Ishikawa (cell line): Measurements from ENCODE around the gene SERPINB4.
"Not testable (repeated sequence)": the region's sequence is repeated elsewhere in the genome, so short reads cannot be mapped to it uniquely, and the experiment has no call there.

Experiments
- CEBPB ChIP-seq: IDR thresholded peaks from 2 replicates; pipeline ENCODE4 v1.6.1; 2012
- CREB1 ChIP-seq: IDR thresholded peaks from 2 replicates; pipeline ENCODE4 v1.6.1; 2012; ENCODE audit warnings: low read depth
- EGR1 ChIP-seq: IDR thresholded peaks from 2 replicates; pipeline ENCODE4 v1.6.1; 2012
- EP300 ChIP-seq: IDR thresholded peaks from 2 replicates; pipeline ENCODE4 v1.6.1; 2012; ENCODE audit warnings: borderline replicate concordance
- FOXM1 ChIP-seq: IDR thresholded peaks from 2 replicates; pipeline ENCODE4 v1.6.1; 2012; ENCODE audit warnings: low read depth, borderline replicate concordance
- NFIC ChIP-seq: IDR thresholded peaks from 2 replicates; pipeline ENCODE4 v1.6.1; 2012
- RAD21 ChIP-seq: IDR thresholded peaks from 2 replicates; pipeline ENCODE4 v1.6.1; 2012; ENCODE audit warnings: low read depth
- TAF1 ChIP-seq: IDR thresholded peaks from 2 replicates; pipeline ENCODE4 v1.6.1; 2012; ENCODE audit warnings: low read depth, mild to moderate bottlenecking
- TCF12 ChIP-seq: IDR thresholded peaks from 2 replicates; pipeline ENCODE4 v1.6.1; 2012; ENCODE audit warnings: low read depth
- TEAD4 ChIP-seq: IDR thresholded peaks from 2 replicates; pipeline ENCODE4 v1.6.1; 2012
- USF1 ChIP-seq: IDR thresholded peaks from 2 replicates; pipeline ENCODE4 v1.6.1; 2012
- YY1 ChIP-seq: IDR thresholded peaks from 2 replicates; pipeline ENCODE4 v1.6.1; 2012; ENCODE audit warnings: low read depth
- ZBTB7A ChIP-seq: IDR thresholded peaks from 2 replicates; pipeline ENCODE4 v1.6.1; 2012; ENCODE audit warnings: low read depth
- TF ChIP-seq, protein P1 (sequence below): IDR thresholded peaks from 2 replicates; pipeline ENCODE4 v1.6.1; 2012; ENCODE audit warnings: low read depth, mild to moderate bottlenecking
- TF ChIP-seq, protein P2 (sequence below): IDR thresholded peaks from 2 replicates; pipeline ENCODE4 v1.6.1; 2012

SERPINB4 gene

DNA sequence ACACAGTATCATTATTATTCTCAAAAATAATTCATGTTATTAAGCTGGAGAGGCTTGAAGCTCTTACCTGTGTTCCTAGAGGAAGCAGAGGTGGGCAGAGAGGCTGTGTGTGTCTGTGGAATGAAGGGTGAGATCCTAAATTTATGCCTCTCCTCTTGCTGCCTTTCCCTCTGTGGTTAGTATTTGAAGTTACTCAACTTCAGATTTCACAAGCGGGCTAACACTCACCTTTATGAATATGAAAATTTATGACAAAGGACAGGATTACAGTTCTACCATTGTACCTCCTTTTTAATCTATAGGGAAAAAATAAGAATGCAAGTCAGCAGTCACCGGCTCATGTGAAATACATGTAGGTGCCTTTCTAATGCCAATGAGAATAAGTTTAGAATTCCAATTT lies at the start of gene SERPINB4:
Gene SERPINB4 (minus strand): TSS at position 115 of the 400 bp plus-strand sequence. CDS start 679 bp downstream, outside the sequence.
- TF ChIP-seq TEAD4, TAF1, FOXM1: not testable (repeated sequence)

- TF ChIP-seq TAF1 (no peak), CREB1 (no peak), ZBTB7A (no peak), EP300 (no peak), TEAD4 (no peak), FOXM1 (no peak), YY1 (no peak), CEBPB (no peak), TCF12 (no peak), EGR1 (no peak), RAD21 (no peak), USF1 (no peak)
- TF ChIP-seq, protein P1, sequence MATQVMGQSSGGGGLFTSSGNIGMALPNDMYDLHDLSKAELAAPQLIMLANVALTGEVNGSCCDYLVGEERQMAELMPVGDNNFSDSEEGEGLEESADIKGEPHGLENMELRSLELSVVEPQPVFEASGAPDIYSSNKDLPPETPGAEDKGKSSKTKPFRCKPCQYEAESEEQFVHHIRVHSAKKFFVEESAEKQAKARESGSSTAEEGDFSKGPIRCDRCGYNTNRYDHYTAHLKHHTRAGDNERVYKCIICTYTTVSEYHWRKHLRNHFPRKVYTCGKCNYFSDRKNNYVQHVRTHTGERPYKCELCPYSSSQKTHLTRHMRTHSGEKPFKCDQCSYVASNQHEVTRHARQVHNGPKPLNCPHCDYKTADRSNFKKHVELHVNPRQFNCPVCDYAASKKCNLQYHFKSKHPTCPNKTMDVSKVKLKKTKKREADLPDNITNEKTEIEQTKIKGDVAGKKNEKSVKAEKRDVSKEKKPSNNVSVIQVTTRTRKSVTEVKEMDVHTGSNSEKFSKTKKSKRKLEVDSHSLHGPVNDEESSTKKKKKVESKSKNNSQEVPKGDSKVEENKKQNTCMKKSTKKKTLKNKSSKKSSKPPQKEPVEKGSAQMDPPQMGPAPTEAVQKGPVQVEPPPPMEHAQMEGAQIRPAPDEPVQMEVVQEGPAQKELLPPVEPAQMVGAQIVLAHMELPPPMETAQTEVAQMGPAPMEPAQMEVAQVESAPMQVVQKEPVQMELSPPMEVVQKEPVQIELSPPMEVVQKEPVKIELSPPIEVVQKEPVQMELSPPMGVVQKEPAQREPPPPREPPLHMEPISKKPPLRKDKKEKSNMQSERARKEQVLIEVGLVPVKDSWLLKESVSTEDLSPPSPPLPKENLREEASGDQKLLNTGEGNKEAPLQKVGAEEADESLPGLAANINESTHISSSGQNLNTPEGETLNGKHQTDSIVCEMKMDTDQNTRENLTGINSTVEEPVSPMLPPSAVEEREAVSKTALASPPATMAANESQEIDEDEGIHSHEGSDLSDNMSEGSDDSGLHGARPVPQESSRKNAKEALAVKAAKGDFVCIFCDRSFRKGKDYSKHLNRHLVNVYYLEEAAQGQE, result no peak
- TF ChIP-seq, protein P2, sequence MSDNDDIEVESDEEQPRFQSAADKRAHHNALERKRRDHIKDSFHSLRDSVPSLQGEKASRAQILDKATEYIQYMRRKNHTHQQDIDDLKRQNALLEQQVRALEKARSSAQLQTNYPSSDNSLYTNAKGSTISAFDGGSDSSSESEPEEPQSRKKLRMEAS, result no peak
Observed at GRCh38 chr18:63689064-63689463, 45.0 kb upstream of the SERPINB4 start.

DNA sequence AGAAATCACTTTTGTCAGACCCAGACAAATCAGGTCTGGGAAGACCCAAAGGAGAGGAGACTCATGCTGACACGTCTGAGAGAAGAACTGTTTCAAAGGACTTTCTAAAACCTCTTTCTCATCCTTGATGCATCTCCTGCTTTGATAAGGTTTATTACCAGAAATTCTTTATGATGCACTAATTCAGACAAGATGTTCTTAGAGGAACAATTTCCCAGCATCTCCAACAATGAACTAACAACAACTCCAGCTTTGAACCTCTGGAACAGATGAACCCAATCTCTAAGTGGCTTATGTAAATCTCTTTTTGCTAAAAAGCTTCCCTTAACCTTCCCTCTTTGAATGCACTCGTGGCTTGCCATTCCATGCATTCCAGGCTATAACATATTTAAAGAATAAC lies 42.8 kb upstream of the SERPINB4 start:
- TF ChIP-seq, protein P2, result no peak
- no peak for TF ChIP-seq YY1
- no peak for TF ChIP-seq EGR1
- TF ChIP-seq CREB1, result no peak
- TF ChIP-seq TEAD4, result no peak
- no peak for TF ChIP-seq RAD21
- TF ChIP-seq EP300, result no peak
- no peak for TF ChIP-seq TCF12
- TF ChIP-seq ZBTB7A, result no peak
- TF ChIP-seq FOXM1, result no peak
- no peak for TF ChIP-seq USF1
- no peak for TF ChIP-seq CEBPB

DNA sequence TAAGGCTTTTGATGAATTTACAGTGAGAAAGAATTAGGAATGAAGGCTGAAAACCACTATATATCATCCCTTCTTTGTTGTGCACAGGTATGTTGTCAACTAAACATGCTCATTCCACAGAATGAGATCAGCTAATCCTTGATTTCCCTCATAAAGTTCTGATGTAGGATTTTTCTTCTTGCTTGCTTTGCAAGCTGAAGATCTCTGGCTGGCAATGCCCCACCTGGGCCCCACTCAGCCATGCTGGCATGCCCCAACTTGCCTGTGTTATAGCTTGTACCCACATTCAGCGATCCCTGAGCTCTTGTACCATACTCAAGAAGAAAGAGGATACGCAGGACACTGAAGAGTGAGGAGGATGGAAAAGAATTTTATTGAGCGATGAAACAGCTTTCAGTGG lies 40.7 kb upstream of the SERPINB4 start:
- no peak for TF ChIP-seq YY1
- TF ChIP-seq CEBPB, result no peak

- TF ChIP-seq, protein P2, result no peak
- no peak for TF ChIP-seq NFIC
- TF ChIP-seq TAF1, result no peak
- no peak for TF ChIP-seq EGR1
- TF ChIP-seq EP300, result no peak
- TF ChIP-seq YY1, result no peak
- no peak for TF ChIP-seq CREB1
- TF ChIP-seq, protein P1, result no peak
- TF ChIP-seq TCF12, result no peak
- no peak for TF ChIP-seq RAD21
- TF ChIP-seq FOXM1, result no peak
- no peak for TF ChIP-seq ZBTB7A
Observed at GRCh38 chr18:63683890-63684289, 39.8 kb upstream of the SERPINB4 start.

GRCh38 chr18:63683152-63683551 lies 39.1 kb upstream of the SERPINB4 start:
- TF ChIP-seq RAD21, result no peak
- no peak for TF ChIP-seq USF1
- no peak for TF ChIP-seq TEAD4
- no peak for TF ChIP-seq ZBTB7A
- TF ChIP-seq FOXM1, result no peak
- no peak for TF ChIP-seq CEBPB
- no peak for TF ChIP-seq TAF1
- TF ChIP-seq EGR1, result no peak
